SJCRH30 (cell line): ENCODE results near the gene SMIM10L2A. TPM values are rescaled to one million over a fixed set of nuclear protein-coding genes. Genes with fewer than 3 reads are reported as not detected.

Experiments
- DNase-seq, 2 experiments: peaks; one replicate each; pipeline ENCODE4 v3.0.0-alpha.2; 2015 to 2020
- H3K27ac ChIP-seq: fragments of 250-450 bp; sonication (Bioruptor Pico); 2 replicates; pipeline ENCODE4 v1.5.1; 2020; ENCODE audit warnings: mild to moderate bottlenecking, moderate library complexity
- H3K27me3 ChIP-seq: fragments of 250-450 bp; sonication (Bioruptor Pico); 2 replicates; pipeline ENCODE4 v1.5.1; 2020; ENCODE audit warnings: mild to moderate bottlenecking, moderate library complexity
- H3K36me3 ChIP-seq: fragments of 250-450 bp; sonication (Bioruptor Pico); 2 replicates; pipeline ENCODE4 v1.5.1; 2020; ENCODE audit warnings: mild to moderate bottlenecking, moderate library complexity
- H3K4me1 ChIP-seq: fragments of 250-450 bp; sonication (Bioruptor Pico); 2 replicates; pipeline ENCODE4 v1.5.1; 2020; ENCODE audit warnings: mild to moderate bottlenecking, moderate library complexity
- H3K4me3 ChIP-seq: fragments of 250-450 bp; sonication (Bioruptor Pico); 2 replicates; pipeline ENCODE4 v1.5.1; 2020; ENCODE audit warnings: mild to moderate bottlenecking, moderate library complexity
- H3K9me3 ChIP-seq: fragments of 250-450 bp; sonication (Bioruptor Pico); replicated peaks from 2 replicates; pipeline ENCODE4 v1.5.1; 2020; ENCODE audit warnings: mild to moderate bottlenecking, moderate library complexity
- total RNA-seq: library from RNA; depleted of rRNA; stranded (reverse); fragments of >200 nt; shearing (Covaris generic); gene quantifications from 2 replicates; pipeline ENCODE4 v1.2.3, GENCODE V29; 2014; rRNA removed

Gene SMIM10L2A
- total RNA-seq, result not detected in 2 replicates

DNA sequence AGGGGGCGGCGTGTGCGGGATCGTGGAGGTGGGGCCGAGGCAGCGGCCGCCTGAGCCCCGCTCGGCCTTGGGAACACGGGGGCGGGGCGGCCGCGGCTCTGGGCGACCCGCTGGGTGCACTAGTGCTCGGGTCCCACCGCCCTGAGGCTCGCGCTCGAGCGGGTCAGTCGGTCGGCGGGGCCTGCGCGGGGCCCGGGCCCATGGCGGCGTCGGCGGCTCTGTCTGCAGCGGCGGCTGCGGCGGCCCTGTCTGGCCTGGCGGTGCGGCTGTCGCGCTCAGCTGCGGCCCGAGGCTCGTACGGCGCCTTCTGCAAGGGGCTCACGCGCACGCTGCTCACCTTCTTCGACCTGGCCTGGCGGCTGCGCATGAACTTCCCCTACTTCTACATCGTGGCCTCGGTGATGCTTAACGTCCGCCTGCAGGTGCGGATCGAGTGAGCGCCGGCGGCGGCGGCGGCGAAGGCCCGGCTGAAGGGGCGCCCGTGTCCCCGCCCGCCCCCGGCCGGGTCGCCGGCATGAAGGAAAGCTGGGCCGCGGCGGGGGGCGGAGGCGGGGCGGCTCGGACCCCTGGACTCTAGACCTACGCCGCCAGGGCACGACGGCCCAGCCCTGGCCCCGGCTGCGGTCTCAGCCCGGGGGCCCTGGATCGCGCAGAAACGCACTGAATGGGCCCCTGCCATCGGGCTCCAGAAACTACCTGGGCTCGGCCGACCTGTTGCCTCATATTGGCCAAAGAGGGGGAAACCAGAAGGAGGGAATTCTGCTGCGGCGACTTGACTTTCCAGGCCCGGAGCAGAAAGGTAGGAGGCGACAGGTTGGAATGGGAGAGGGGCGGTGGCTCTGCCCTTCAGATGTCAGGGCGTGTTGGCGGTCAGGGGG is at the start of gene SMIM10L2A:
Gene SMIM10L2A, plus strand, starts transcription at position 13 of the 878 bp plus-strand sequence. Its CDS starts 188 bp downstream, at position 201.
- Histone ChIP-seq H3K27ac (no peak within 1 kb of the TSS), H3K27me3 (no peaks in the 10 kb centered on the region), H3K36me3 (no peaks in the 10 kb centered on the region), H3K4me1 (no peaks in the 10 kb centered on the region), H3K4me3 (no peak within 1 kb of the TSS), H3K9me3 (no peaks in the 10 kb centered on the region)
- DNase-seq, result no peak

DNA sequence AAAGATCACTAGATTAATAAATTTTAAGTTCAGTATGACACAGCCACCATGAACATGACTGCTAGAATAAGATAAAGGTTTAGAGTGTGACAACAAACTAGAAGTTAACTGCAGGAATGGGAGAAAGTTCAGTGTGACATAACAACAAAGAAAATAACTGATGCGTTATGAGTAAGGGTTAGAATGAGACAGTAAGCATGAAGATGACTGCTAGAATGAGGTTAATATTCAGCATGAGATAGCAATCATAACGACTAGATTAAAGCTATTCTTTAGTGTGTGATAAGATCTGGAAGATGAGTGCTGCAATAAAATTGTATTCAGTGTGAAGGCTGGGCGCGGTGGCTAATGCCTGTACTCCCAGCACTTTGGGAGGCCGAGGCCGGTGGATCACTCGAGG is 48.4 kb upstream of the SMIM10L2A start:
- Histone ChIP-seq H3K27ac (no peak overlapping the region), H3K36me3 (no peaks in the 10 kb centered on the region), H3K4me1 (no peaks in the 10 kb centered on the region), H3K4me3 (no peak overlapping the region), H3K27me3 (no peaks in the 10 kb centered on the region), H3K9me3 (no peaks in the 10 kb centered on the region)
- no peak for DNase-seq

DNA sequence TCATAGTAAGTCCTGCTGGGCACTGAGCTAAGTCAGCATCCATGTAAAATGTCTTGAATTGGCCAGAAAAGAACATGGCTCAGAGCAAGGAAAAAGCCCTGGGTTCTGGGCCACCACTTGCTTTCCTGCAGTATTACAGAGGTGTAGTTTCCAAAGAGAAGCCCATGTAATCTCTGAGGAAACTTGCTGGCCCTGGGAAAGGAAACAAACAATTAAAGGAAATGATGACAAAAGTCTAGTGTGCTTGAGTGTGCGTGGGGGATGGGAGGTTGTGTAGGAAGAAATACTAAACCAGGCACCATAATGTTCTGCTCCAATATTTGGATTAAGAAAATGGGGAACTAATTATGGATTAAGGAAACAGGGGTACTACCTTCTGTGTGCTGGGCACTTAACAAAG is 39.5 kb upstream of the SMIM10L2A start:
- H3K9me3 ChIP-seq, result no peaks in the 10 kb centered on the region
- no peak overlapping the region for H3K4me3 ChIP-seq
- no peaks in the 10 kb centered on the region for H3K4me1 ChIP-seq
- H3K27ac ChIP-seq, result no peak overlapping the region
- H3K27me3 ChIP-seq, result no peaks in the 10 kb centered on the region
- DNase-seq, result no peak
- H3K36me3 ChIP-seq, result no peaks in the 10 kb centered on the region

DNA sequence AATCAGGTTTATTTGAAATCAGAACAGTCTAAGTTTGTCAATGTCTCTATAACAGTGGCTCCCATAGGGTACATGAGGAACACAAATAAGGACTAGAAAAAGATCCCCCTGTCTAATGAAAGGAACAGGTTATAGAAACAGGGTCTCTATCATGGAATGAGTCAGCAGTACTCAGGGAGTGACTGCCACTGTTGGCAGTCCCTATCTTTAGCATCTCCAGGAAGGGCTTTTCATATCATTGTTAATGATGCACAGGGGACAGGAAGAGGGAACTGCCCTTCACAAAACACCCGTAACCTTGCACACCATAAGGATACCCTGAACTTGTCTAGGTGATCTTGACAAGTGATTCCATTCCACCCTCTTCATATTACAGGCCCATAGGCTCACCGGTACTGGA is 38.5 kb upstream of the SMIM10L2A start:
- H3K36me3 ChIP-seq, result no peaks in the 10 kb centered on the region
- H3K4me1 ChIP-seq, result no peaks in the 10 kb centered on the region
- DNase-seq, result no peak
- H3K4me3 ChIP-seq, result no peak overlapping the region
- no peak overlapping the region for H3K27ac ChIP-seq
- H3K9me3 ChIP-seq, result no peaks in the 10 kb centered on the region
- no peaks in the 10 kb centered on the region for H3K27me3 ChIP-seq

- Histone ChIP-seq H3K27me3 (no peaks in the 10 kb centered on the region), H3K36me3 (no peaks in the 10 kb centered on the region), H3K27ac (no peak overlapping the region), H3K9me3 (no peaks in the 10 kb centered on the region), H3K4me3 (no peak overlapping the region), H3K4me1 (no peaks in the 10 kb centered on the region)
- no peak for DNase-seq
These were observed 37.4 kb upstream of the SMIM10L2A start for GRCh38 chrX:135384161-135384836.

- Histone ChIP-seq H3K4me3 (no peak overlapping the region), H3K36me3 (no peaks in the 10 kb centered on the region), H3K27ac (no peak overlapping the region), H3K27me3 (no peaks in the 10 kb centered on the region), H3K9me3 (no peaks in the 10 kb centered on the region), H3K4me1 (no peaks in the 10 kb centered on the region)
- no peak for DNase-seq
These were observed 32.9 kb upstream of the SMIM10L2A start for GRCh38 chrX:135388841-135389240.

- no peak for DNase-seq
- Histone ChIP-seq H3K27ac (no peak overlapping the region), H3K27me3 (no peaks in the 10 kb centered on the region), H3K4me3 (no peak overlapping the region), H3K9me3 (no peaks in the 10 kb centered on the region), H3K4me1 (no peaks in the 10 kb centered on the region), H3K36me3 (no peaks in the 10 kb centered on the region)
These were observed 32.5 kb upstream of the SMIM10L2A start for GRCh38 chrX:135389243-135389642.

DNA sequence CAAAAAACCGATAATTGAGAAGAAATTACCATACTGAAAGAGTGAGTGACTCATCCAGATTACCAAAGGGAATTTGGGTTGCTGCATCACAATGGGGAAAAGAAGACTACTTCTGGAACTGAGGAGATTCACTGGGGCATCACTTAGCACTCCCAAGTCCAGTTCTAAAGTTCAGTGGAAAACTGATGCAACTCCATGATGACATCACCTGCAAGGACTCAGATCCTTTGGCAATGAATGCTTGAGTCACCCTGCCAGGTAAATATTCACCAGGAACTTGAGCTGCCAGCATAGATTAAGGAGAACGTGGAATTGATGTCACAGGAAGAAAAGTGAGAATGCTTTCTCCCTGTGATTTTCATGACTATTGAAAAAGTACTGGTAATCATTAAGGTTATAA is 32.0 kb upstream of the SMIM10L2A start:
- no peak for DNase-seq
- no peaks in the 10 kb centered on the region for H3K27me3 ChIP-seq
- H3K9me3 ChIP-seq, result no peaks in the 10 kb centered on the region
- no peaks in the 10 kb centered on the region for H3K36me3 ChIP-seq
- H3K27ac ChIP-seq, result no peak overlapping the region
- H3K4me1 ChIP-seq, result no peaks in the 10 kb centered on the region
- H3K4me3 ChIP-seq, result no peak overlapping the region

DNA sequence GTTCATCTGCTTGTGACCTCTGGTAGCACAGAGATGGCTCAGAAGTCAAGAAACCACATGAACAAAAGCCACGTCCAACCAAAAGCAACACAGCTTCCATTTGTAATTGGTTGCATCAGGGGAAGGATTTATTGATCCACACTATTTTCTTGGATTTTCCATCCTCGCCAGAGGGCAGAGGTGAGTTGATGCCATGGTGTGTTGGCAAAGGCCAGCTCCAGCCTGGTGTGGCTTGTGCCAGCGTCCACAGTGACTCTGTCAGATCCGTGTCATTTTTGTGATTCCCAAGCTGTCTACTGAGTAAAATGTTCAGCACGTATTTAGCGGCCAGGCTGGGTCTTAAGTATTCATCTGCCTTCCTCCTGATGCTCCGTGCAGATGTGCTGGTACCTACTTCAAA is 30.0 kb upstream of the SMIM10L2A start:
- Histone ChIP-seq H3K9me3 (no peaks in the 10 kb centered on the region), H3K27ac (no peak overlapping the region), H3K27me3 (no peaks in the 10 kb centered on the region), H3K4me1 (no peaks in the 10 kb centered on the region), H3K4me3 (no peak overlapping the region), H3K36me3 (no peaks in the 10 kb centered on the region)
- no peak for DNase-seq

- Histone ChIP-seq H3K27me3 (no peaks in the 10 kb centered on the region), H3K27ac (no peak overlapping the region), H3K4me1 (no peaks in the 10 kb centered on the region), H3K4me3 (no peak overlapping the region), H3K9me3 (no peaks in the 10 kb centered on the region), H3K36me3 (no peaks in the 10 kb centered on the region)
- no peak for DNase-seq
These were observed 28.7 kb upstream of the SMIM10L2A start for GRCh38 chrX:135393051-135393450.

- no peak overlapping the region for H3K27ac ChIP-seq
These were observed 26.7 kb upstream of the SMIM10L2A start for GRCh38 chrX:135395064-135395463.

DNA sequence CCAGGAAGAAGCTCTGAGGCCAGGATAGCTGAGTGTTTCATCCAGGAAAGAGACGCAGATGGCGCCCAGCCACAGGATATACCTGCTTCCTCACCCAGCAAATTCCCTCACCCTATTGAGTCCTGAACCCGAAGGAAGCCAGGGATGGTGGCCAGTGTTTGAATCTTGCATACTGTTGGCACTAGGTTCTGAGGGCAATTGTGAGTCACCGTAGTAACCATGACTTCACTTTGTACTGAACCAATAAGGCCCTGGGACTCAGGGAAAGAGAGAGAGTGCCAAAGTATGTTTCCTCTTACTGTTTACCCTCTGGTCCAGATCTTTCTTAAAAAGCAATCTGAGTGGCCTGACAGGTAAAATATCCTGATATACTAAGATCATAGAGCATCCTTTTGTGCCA is 25.6 kb upstream of the SMIM10L2A start:
- no peak for DNase-seq
- no peak overlapping the region for H3K27ac ChIP-seq
- no peaks in the 10 kb centered on the region for H3K36me3 ChIP-seq
- H3K9me3 ChIP-seq, result no peaks in the 10 kb centered on the region
- no peak overlapping the region for H3K4me3 ChIP-seq
- no peaks in the 10 kb centered on the region for H3K27me3 ChIP-seq
- no peaks in the 10 kb centered on the region for H3K4me1 ChIP-seq

More at GRCh38 chrX:135395064-135395463, 26.7 kb upstream of the SMIM10L2A start:
- no peaks in the 10 kb centered on the region for H3K36me3 ChIP-seq
- no peaks in the 10 kb centered on the region for H3K4me1 ChIP-seq
- H3K4me3 ChIP-seq, result no peak overlapping the region
- no peak for DNase-seq
- H3K27me3 ChIP-seq, result no peaks in the 10 kb centered on the region
- H3K9me3 ChIP-seq, result no peaks in the 10 kb centered on the region

- H3K27me3 ChIP-seq, result no peaks in the 10 kb centered on the region
- H3K4me3 ChIP-seq, result no peak overlapping the region
- no peak for DNase-seq
- H3K36me3 ChIP-seq, result no peaks in the 10 kb centered on the region
- H3K9me3 ChIP-seq, result no peaks in the 10 kb centered on the region
- no peaks in the 10 kb centered on the region for H3K4me1 ChIP-seq
- no peak overlapping the region for H3K27ac ChIP-seq
These were observed 25.2 kb upstream of the SMIM10L2A start for GRCh38 chrX:135396566-135396965.

- no peak overlapping the region for H3K4me3 ChIP-seq
- H3K4me1 ChIP-seq, result no peaks in the 10 kb centered on the region
- no peaks in the 10 kb centered on the region for H3K27me3 ChIP-seq
- no peaks in the 10 kb centered on the region for H3K36me3 ChIP-seq
- no peaks in the 10 kb centered on the region for H3K9me3 ChIP-seq
- H3K27ac ChIP-seq, result no peak overlapping the region
- no peak for DNase-seq
These were observed 24.1 kb upstream of the SMIM10L2A start for GRCh38 chrX:135397652-135398051.

- H3K4me3 ChIP-seq, result no peak overlapping the region
- DNase-seq, result no peak
- no peaks in the 10 kb centered on the region for H3K4me1 ChIP-seq
- no peak overlapping the region for H3K27ac ChIP-seq
- H3K9me3 ChIP-seq, result no peaks in the 10 kb centered on the region
- H3K36me3 ChIP-seq, result no peaks in the 10 kb centered on the region
- no peaks in the 10 kb centered on the region for H3K27me3 ChIP-seq
These were observed 18.4 kb upstream of the SMIM10L2A start for GRCh38 chrX:135403374-135403773.
